Ovary (tissue), 9 donors: ENCODE measurements around the gene NT5DC2. TPM values are rescaled to one million over a fixed set of nuclear protein-coding genes. Genes with fewer than 3 reads are reported as not detected.
A peak's percentile ranks its signal among the peaks of the same experiment; 100 is the strongest.

Experiments used
- DNase-seq, 5 donors: peaks; one replicate each; pipeline ENCODE4 v3.0.0-alpha.2; 2019 to 2020
- H3K27ac ChIP-seq, 2 donors: fragments of 200-600 bp; one replicate each; pipeline versions ENCODE4 v1.5.1 to v1.8.0; 2019 to 2022
- H3K27me3 ChIP-seq: fragments of 200-600 bp; one replicate; pipeline ENCODE4 v1.8.0; 2022
- H3K36me3 ChIP-seq: fragments of 200-600 bp; sonication (generic); one replicate; pipeline ENCODE4 v1.5.1; 2019
- H3K4me1 ChIP-seq: one replicate; pipeline ENCODE4 v1.8.1; 2013; ENCODE audit warnings: mild to moderate bottlenecking, moderate library complexity; ENCODE audit not compliant: insufficient read depth
- H3K4me3 ChIP-seq: fragments of 200-600 bp; sonication (generic); one replicate; pipeline ENCODE4 v1.5.1; 2017
- H3K9me3 ChIP-seq, 2 donors: fragments of 200-600 bp in 1 of 2; sonication (generic) in 1 of 2; one replicate each; pipeline versions ENCODE4 v1.5.1 to v1.8.1; 2013 to 2019; ENCODE audit warnings: mild to moderate bottlenecking in 1 of 2, moderate library complexity in 1 of 2
- EP300 ChIP-seq: sonication (generic); formaldehyde crosslinking; IDR thresholded peaks from one replicate; pipeline ENCODE4 v1.6.1; 2017; ENCODE audit warnings: antibody characterized with exemption
- POLR2A ChIP-seq: fragments of 450-650 bp; IDR thresholded peaks from one replicate; pipeline ENCODE4 v1.6.1; 2017; ENCODE audit warnings: antibody characterized with exemption, mild to moderate bottlenecking, moderate library complexity
- WGBS, 3 donors: extraction: QIAGEN DNeasy Blood & Tissue Kit in 1 of 3; methylation state at CpG; one replicate each; pipeline versions ENCODE4 v1.1.5 to v1.1.7; 2013 to 2017; 5-methylcytosine and 5-hydroxymethylcytosine counted together
- intact Hi-C, 4 donors: fragments of 100-400 bp; cut with DNase I; formaldehyde crosslinking; loops; one replicate each; pipeline versions ENCODE4 v1.11.0 to v1.15.1; 2022 to 2023
- polyA plus RNA-seq, 2 donors: library from polyadenylated mRNA; stranded (reverse); fragments of 200-250 nt in 1 of 2; fragments of 350-450 nt in 1 of 2; fragmentation: Illumina TruSeq in 1 of 2; extraction: RNeasy Lipid Tissue Mini Kit (QIAGEN cat#74804) in 1 of 2; gene quantifications; one replicate each; pipeline ENCODE4 v1.2.3, GENCODE V29; 2013 to 2014
- total RNA-seq, 7 donors: library from RNA; depleted of rRNA in 2 of 7; stranded (reverse); fragments of >200 nt in 2 of 7; fragmentation: NEBNext Ultra II Directional in 3 of 7; extraction: Animal tissue kit (Norgen Biotek cat#: 25700) in 3 of 7; gene quantifications; one replicate each; pipeline versions ENCODE4 v1.1.0 to v1.2.4, GENCODE V29; 2016 to 2023
- TF ChIP-seq, protein P1 (sequence below), 3 donors: fragments of 450-650 bp in 2 of 3; fragments of 200-600 bp in 1 of 3; IDR thresholded peaks; one replicate each; pipeline versions ENCODE4 v1.5.1 to v1.8.0; 2016 to 2022; ENCODE audit warnings: antibody characterized with exemption in 3 of 3, mild to moderate bottlenecking in 1 of 3
- donor health status: DM: no; HTN: no; CAD: no; lungs with moderate emphysema.
- donor health status: DM: no; HTN: no; CAD: no.
- donor health status: Bipolar disorder and iron deficiency.
- donor health status: DM: yes; HTN: yes; CAD: no.
- donor health status: DM: no; HTN: no; CAD: no.
- donor health status: DM: yes; HTN: yes; CAD: no.

The NT5DC2 gene
- total and polyA plus RNA-seq, 9 donors = 19.6 to 129 (median 51.9) TPM

DNA sequence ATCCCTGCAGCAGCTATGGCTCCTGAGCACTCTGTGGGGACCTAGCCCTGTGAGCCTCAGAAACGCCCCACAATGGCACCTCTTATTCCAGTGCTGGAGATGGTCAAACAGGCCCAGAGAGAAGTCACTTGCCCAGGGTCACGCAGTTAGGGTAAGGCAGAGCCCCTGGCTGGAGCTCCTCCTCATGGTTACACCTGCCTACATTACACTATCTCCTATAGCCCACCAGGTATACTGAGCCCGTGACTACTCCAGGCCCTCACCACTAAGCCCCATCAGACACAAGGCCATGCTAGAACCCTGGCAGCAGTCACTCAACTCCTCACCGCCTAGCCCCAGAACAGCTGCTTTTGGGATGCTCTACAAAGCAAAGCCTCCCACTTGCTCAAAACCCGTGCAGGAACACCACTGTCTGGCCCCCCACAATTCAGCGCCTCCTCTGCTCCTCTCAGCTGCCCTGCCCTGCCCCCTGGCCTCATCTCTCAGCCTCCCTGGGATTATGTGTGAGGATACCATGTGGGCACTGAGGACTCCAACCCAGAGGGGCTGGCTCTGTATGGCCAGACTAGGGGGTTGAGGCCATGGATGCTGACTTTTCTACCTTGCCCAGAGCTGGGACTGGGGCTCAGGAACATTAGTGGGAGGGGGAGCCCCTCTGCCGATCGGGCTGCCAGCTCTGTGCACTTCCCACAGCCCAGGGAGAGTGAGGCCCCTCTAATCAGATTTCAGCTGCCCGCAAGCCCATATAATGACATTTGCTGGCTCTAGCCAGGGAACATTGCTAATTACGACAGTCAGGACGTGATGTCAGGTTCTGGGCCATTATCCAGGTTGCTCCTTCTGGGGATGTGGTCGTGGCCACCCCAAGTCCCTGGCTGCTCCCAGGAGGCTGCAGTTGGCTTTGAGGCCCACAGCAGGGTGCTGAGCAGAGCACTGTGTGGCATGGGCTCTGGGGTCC, 4.0 kb downstream of the NT5DC2 start:
- H3K27ac ChIP-seq = no peak overlapping the region
- intact Hi-C loops = loop anchor here in 2 of 4 donors (5.0 to 10.0 kb wide), 3 partner anchors 77 to 175 kb away; partner anchors contain the start of genes GLT8D1 (in 1 of the 2), GNL3 (in 1 of the 2), PBRM1 (in 1 of the 2) and SPCS1 (in 1 of the 2)
- TF ChIP-seq EP300 = no peak
- no peak for TF ChIP-seq POLR2A
- TF ChIP-seq, protein P1, sequence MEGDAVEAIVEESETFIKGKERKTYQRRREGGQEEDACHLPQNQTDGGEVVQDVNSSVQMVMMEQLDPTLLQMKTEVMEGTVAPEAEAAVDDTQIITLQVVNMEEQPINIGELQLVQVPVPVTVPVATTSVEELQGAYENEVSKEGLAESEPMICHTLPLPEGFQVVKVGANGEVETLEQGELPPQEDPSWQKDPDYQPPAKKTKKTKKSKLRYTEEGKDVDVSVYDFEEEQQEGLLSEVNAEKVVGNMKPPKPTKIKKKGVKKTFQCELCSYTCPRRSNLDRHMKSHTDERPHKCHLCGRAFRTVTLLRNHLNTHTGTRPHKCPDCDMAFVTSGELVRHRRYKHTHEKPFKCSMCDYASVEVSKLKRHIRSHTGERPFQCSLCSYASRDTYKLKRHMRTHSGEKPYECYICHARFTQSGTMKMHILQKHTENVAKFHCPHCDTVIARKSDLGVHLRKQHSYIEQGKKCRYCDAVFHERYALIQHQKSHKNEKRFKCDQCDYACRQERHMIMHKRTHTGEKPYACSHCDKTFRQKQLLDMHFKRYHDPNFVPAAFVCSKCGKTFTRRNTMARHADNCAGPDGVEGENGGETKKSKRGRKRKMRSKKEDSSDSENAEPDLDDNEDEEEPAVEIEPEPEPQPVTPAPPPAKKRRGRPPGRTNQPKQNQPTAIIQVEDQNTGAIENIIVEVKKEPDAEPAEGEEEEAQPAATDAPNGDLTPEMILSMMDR (IDR thresholded peaks at IDR 0.05) = no peak
- 81 to 89% (median 83%) methylated on average over 12 of the region's 12 CpGs for WGBS, 3 donors
- no peaks in the 10 kb centered on the region for H3K36me3 ChIP-seq
- no peaks in the 10 kb centered on the region for H3K27me3 ChIP-seq
- H3K9me3 ChIP-seq = no peaks in the 10 kb centered on the region
- H3K4me3 ChIP-seq = no peak overlapping the region
- peaks cover 12% of the 10 kb centered on the region for H3K4me1 ChIP-seq
- peak in 3 of 5 donors; percentile 15 to 30 (median 26) for DNase-seq

- peak in 3 of 5 donors; percentile 31 to 44 (median 38) for DNase-seq
- WGBS, 3 donors = 88 to 93% (median 91%) methylated on average over 24 to 25 of the region's 25 CpGs
- intact Hi-C loops = no loop called here
- H3K36me3 ChIP-seq = no peaks in the 10 kb centered on the region
- no peak overlapping the region for H3K27ac ChIP-seq
- TF ChIP-seq EP300 = no peak
- TF ChIP-seq POLR2A = no peak
- TF ChIP-seq, protein P1 (IDR thresholded peaks at IDR 0.05) = no peak
- H3K9me3 ChIP-seq = no peaks in the 10 kb centered on the region
- no peaks in the 10 kb centered on the region for H3K27me3 ChIP-seq
- H3K4me1 ChIP-seq = peaks cover 10% of the 10 kb centered on the region
- no peak overlapping the region for H3K4me3 ChIP-seq
Measured at GRCh38 chr3:52528586-52529375, 4.9 kb downstream of the NT5DC2 start.

DNA sequence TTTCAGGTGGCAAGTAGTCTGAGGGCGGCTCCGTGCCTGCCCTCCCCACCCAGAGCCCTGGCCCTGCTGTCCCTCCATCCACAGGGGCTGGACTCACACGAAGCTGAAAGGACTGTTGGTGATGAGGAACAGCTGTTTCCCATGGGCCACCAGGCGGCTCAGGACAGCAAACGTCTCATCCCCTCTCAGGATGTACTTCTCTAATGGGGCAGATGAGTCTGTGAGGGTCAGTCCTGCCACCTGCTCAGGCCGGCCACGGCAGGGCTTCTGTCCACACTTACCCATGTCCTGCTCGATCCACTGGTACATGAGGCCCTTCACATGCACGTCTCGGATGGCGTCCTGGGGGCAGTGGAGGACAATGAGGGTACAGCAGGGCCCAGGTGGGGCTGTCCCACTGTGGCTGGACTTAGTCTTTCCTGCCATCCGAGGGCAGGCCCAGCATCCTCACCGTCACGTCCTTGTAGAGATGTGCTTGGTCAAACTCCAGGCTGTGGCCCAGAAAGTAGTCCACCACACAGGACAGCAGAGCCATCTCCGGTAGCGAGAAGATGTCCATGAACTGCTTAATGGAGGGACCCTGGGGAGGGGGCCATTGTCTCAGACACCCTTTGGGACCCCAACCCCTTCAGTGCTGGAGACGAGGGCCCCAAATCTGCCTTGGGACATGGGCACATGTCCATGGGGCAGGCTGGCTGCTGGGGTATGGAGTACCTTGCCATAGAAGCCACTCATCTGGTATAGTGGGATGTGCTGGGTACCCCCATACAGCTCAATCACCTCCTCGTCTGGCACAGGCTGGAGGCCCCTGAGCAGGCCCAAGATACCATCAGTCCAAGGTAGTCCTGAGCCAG, 5.7 kb downstream of the NT5DC2 start:
- no peaks in the 10 kb centered on the region for H3K27me3 ChIP-seq
- no peak overlapping the region for H3K27ac ChIP-seq
- DNase-seq = peak in 3 of 5 donors; percentile 16 to 38 (median 17)
- intact Hi-C loops = no loop called here
- no peaks in the 10 kb centered on the region for H3K36me3 ChIP-seq
- 80 to 84% (median 82%) methylated on average over 16 to 18 of the region's 18 CpGs for WGBS, 3 donors
- H3K4me1 ChIP-seq = peaks cover 8% of the 10 kb centered on the region
- no peak overlapping the region for H3K4me3 ChIP-seq
- no peaks in the 10 kb centered on the region for H3K9me3 ChIP-seq
- no peak for TF ChIP-seq EP300
- TF ChIP-seq POLR2A = no peak
- TF ChIP-seq, protein P1 (IDR thresholded peaks at IDR 0.05) = no peak
